ENCODE results near the gene ZFP36L2. TPM values are rescaled to one million over a fixed set of nuclear protein-coding genes. Genes with fewer than 3 reads are reported as not detected.
A peak's percentile ranks its signal among the peaks of the same experiment; 100 is the strongest.

ZFP36L2 gene
- total and polyA plus RNA-seq, 2 donors (not counting 1 experiment from before 2014, with no cell fraction given), result 16.7 to 26.7 TPM

DNA sequence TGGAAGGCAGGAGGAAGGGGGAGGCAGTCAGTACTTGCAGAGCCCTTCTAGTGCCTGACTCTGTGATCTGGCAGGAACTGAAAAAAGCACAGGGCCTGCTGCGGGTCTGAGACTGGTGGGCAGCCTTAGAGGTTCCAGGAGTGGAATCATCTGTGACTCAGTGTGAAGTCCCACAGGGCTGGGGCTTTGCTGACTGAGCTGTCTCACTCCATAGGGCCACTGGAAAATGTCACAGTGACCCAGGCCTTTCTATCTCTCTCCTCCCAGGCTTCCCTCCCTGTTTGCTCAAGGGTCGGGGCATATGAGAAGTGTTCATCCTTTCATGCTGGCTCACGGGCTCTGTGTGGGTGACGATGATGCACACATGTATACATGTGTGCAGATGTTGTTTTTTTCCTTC is 47.1 kb upstream of the ZFP36L2 start:
- Histone ChIP-seq H2AFZ (ENCODE audit: low read length) (no peak overlapping the region), H4K20me1 (ENCODE audit: control insufficient read depth, extremely low read depth, insufficient read depth, low read length) (no peaks in the 10 kb centered on the region), H3K9ac (ENCODE audit: insufficient read depth, low read length) (no peak overlapping the region), H3K4me3 (replicated peaks in 1 of 4; ENCODE audit: control extremely low read depth in 1 of 4, insufficient read depth in 1 of 4, low read depth in 3 of 4, low read length in 4 of 4) (no peak overlapping the region), H3K36me3 (ENCODE audit: control insufficient read depth, insufficient read depth, low read length) (no peaks in the 10 kb centered on the region), H3K27ac (ENCODE audit: insufficient read depth, low read length) (no peak overlapping the region), H3K79me2 (ENCODE audit: control insufficient read depth, insufficient read depth, low read length) (no peaks in the 10 kb centered on the region), H3K4me1 (ENCODE audit: control insufficient read depth, extremely low read depth, insufficient read depth, low read length) (peaks cover 30% of the 10 kb centered on the region), H3K4me2 (ENCODE audit: extremely low read depth, insufficient read depth, low read length) (no peak overlapping the region), H3K9me3 (ENCODE audit: control insufficient read depth, insufficient read depth, low read depth, low read length) (no peaks in the 10 kb centered on the region), H3K27me3 (ENCODE audit: control insufficient read depth, insufficient read depth, low read length) (no peaks in the 10 kb centered on the region)
- DNase-seq (ENCODE audit: low read depth in 2 of 2), result peak in 1 of 2 donors; percentile 60
- TF ChIP-seq EZH2 (IDR thresholded peaks at IDR 0.05; ENCODE audit: low read length, missing control alignments), result no peak

DNA sequence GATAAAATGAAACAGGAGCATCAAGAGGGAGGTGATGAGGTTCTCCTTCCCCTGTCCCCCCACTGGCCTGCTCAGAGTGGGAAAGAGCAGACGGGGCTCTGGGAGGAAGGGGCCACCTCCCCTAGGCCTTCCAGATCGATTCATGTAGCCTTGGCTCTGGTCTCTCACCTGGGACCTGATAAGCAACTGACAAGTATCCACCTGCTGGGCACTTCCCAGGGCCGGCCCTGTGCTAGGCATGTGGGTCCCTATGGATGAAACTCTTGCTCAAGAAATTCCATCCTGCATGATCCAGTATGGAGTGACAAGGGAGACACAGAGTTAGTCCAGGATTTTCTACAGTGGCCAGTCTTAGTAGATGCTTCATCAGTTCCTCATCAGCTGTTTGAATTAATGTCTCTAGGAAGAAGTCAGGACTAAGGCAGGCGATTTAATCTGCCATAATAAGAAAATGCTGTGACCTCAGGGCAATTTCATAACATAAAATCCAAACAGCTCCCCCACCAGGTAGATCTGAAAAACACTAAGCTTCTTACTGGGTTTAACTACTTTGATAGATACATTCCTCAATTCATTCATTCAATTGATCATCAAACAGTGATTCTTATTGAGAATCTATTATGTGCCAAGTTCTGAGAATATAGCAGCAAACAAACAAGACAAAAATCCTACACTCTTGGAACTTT is 44.7 kb upstream of the ZFP36L2 start:
- Histone ChIP-seq H3K9me3 (ENCODE audit: control insufficient read depth, insufficient read depth, low read depth, low read length) (no peaks in the 10 kb centered on the region), H3K4me1 (ENCODE audit: control insufficient read depth, extremely low read depth, insufficient read depth, low read length) (peaks cover 30% of the 10 kb centered on the region), H3K4me3 (replicated peaks in 1 of 4; ENCODE audit: control extremely low read depth in 1 of 4, insufficient read depth in 1 of 4, low read depth in 3 of 4, low read length in 4 of 4) (no peak overlapping the region), H4K20me1 (ENCODE audit: control insufficient read depth, extremely low read depth, insufficient read depth, low read length) (no peaks in the 10 kb centered on the region), H3K4me2 (ENCODE audit: extremely low read depth, insufficient read depth, low read length) (no peak overlapping the region), H3K27me3 (ENCODE audit: control insufficient read depth, insufficient read depth, low read length) (no peaks in the 10 kb centered on the region), H2AFZ (ENCODE audit: low read length) (no peak overlapping the region), H3K79me2 (ENCODE audit: control insufficient read depth, insufficient read depth, low read length) (no peaks in the 10 kb centered on the region), H3K9ac (ENCODE audit: insufficient read depth, low read length) (no peak overlapping the region), H3K27ac (ENCODE audit: insufficient read depth, low read length) (no peak overlapping the region), H3K36me3 (ENCODE audit: control insufficient read depth, insufficient read depth, low read length) (no peaks in the 10 kb centered on the region)
- TF ChIP-seq, protein P1, sequence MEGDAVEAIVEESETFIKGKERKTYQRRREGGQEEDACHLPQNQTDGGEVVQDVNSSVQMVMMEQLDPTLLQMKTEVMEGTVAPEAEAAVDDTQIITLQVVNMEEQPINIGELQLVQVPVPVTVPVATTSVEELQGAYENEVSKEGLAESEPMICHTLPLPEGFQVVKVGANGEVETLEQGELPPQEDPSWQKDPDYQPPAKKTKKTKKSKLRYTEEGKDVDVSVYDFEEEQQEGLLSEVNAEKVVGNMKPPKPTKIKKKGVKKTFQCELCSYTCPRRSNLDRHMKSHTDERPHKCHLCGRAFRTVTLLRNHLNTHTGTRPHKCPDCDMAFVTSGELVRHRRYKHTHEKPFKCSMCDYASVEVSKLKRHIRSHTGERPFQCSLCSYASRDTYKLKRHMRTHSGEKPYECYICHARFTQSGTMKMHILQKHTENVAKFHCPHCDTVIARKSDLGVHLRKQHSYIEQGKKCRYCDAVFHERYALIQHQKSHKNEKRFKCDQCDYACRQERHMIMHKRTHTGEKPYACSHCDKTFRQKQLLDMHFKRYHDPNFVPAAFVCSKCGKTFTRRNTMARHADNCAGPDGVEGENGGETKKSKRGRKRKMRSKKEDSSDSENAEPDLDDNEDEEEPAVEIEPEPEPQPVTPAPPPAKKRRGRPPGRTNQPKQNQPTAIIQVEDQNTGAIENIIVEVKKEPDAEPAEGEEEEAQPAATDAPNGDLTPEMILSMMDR (conservative IDR thresholded peaks at IDR 0.05 in 1 of 2, IDR thresholded peaks at IDR 0.05 in 1 of 2; ENCODE audit: low read depth in 1 of 2, low read length in 2 of 2), result no peak
- no peak for TF ChIP-seq EZH2 (IDR thresholded peaks at IDR 0.05; ENCODE audit: low read length, missing control alignments)
- DNase-seq (ENCODE audit: low read depth in 2 of 2), result no peak

DNA sequence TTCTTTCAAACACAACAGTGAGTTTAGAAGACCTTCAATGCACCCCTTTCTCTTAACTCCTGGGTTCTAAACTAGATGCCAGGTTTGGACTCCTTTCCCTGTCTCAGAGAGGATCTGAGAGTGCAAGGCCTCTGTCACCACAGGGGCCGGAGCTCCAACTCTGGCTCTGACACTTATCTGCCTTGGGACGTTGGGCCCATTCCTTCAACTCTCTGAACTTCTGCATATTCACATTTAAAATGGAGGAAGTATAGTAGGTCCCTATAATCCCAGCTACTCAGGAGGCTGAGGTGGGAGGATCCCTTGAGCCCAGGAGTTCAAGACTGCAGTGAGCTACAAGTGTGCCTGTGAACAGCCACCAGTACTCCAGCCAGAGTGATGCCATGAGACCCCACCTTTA is 44.1 kb upstream of the ZFP36L2 start:
- Histone ChIP-seq H3K36me3 (ENCODE audit: control insufficient read depth, insufficient read depth, low read length) (no peaks in the 10 kb centered on the region), H2AFZ (ENCODE audit: low read length) (no peak overlapping the region), H3K4me1 (ENCODE audit: control insufficient read depth, extremely low read depth, insufficient read depth, low read length) (peaks cover 31% of the 10 kb centered on the region), H3K27me3 (ENCODE audit: control insufficient read depth, insufficient read depth, low read length) (no peaks in the 10 kb centered on the region), H3K9me3 (ENCODE audit: control insufficient read depth, insufficient read depth, low read depth, low read length) (no peaks in the 10 kb centered on the region), H3K4me2 (ENCODE audit: extremely low read depth, insufficient read depth, low read length) (no peak overlapping the region), H4K20me1 (ENCODE audit: control insufficient read depth, extremely low read depth, insufficient read depth, low read length) (no peaks in the 10 kb centered on the region), H3K27ac (ENCODE audit: insufficient read depth, low read length) (no peak overlapping the region), H3K4me3 (replicated peaks in 1 of 4; ENCODE audit: control extremely low read depth in 1 of 4, insufficient read depth in 1 of 4, low read depth in 3 of 4, low read length in 4 of 4) (no peak overlapping the region), H3K79me2 (ENCODE audit: control insufficient read depth, insufficient read depth, low read length) (no peaks in the 10 kb centered on the region), H3K9ac (ENCODE audit: insufficient read depth, low read length) (no peak overlapping the region)
- no peak for DNase-seq (ENCODE audit: low read depth in 2 of 2)
- TF ChIP-seq, protein P1 (conservative IDR thresholded peaks at IDR 0.05 in 1 of 2, IDR thresholded peaks at IDR 0.05 in 1 of 2; ENCODE audit: low read depth in 1 of 2, low read length in 2 of 2), result no peak
- TF ChIP-seq EZH2 (IDR thresholded peaks at IDR 0.05; ENCODE audit: low read length, missing control alignments), result no peak

All from fibroblast of lung (primary cell).